K562 (cell line): Measurements from ENCODE around the gene KNDC1.

Experiments
- CBX3 ChIP-seq, 2 experiments: IDR thresholded peaks; 1 replicate in 1 of 2; 2 replicates in 1 of 2; pipeline ENCODE4 v1.6.1; 2012; ENCODE audit warnings: inconsistent platforms in 2 of 2, low read length in 2 of 2, borderline replicate concordance in 1 of 2, control low read depth in 1 of 2
- CTCF ChIP-seq, 3 experiments: IDR thresholded peaks in 2 of 3; conservative IDR thresholded peaks in 1 of 3; 2 replicates each; pipeline ENCODE4 v1.5.1; 2011 to 2012; ENCODE audit warnings: low read length in 3 of 3, mild to moderate bottlenecking in 3 of 3, control low read depth in 2 of 3, improper control_type of control experiment in 1 of 3, inconsistent platforms in 1 of 3, low read depth in 1 of 3, mixed read lengths in 1 of 3, moderate library complexity in 1 of 3; ENCODE audit not compliant: insufficient read depth in 2 of 3
- ELK1 ChIP-seq: sonication (generic); formaldehyde crosslinking; IDR thresholded peaks from 2 replicates; pipeline ENCODE4 v1.8.1; 2022; ENCODE audit warnings: missing genetic modification reagents
- EP300 ChIP-seq: IDR thresholded peaks from 2 replicates; pipeline ENCODE4 v1.6.1; 2012; ENCODE audit warnings: low read length, improper control_type of control experiment
- HDAC6 ChIP-seq: IDR thresholded peaks from 2 replicates; pipeline ENCODE4 v1.6.1; 2012; ENCODE audit warnings: low read depth, mild to moderate bottlenecking, control low read depth, inconsistent platforms, low read length, moderate library complexity
- HDGF ChIP-seq: fragments of 450-650 bp; IDR thresholded peaks from 2 replicates; pipeline ENCODE4 v1.6.1; 2016
- MCM5 ChIP-seq: fragments of 450-650 bp; IDR thresholded peaks from 2 replicates; pipeline ENCODE4 v1.6.1; 2016; ENCODE audit warnings: low read depth
- MIER1 ChIP-seq: fragments of 450-650 bp; IDR thresholded peaks from 2 replicates; pipeline ENCODE4 v1.6.1; 2016; ENCODE audit warnings: antibody characterized with exemption, mild to moderate bottlenecking, low read depth
- MTA1 ChIP-seq: fragments of 450-650 bp; IDR thresholded peaks from 2 replicates; pipeline ENCODE4 v1.6.1; 2017; ENCODE audit warnings: borderline replicate concordance
- MTA3 ChIP-seq: fragments of 450-650 bp; formaldehyde crosslinking; IDR thresholded peaks from 2 replicates; pipeline ENCODE4 v1.6.1; 2017; ENCODE audit warnings: mild to moderate bottlenecking, borderline replicate concordance
- PHF8 ChIP-seq: fragments of 200-600 bp; sonication (generic); IDR thresholded peaks from 2 replicates; pipeline ENCODE4 v1.6.1; 2012; ENCODE audit warnings: mixed run types, mild to moderate bottlenecking, inconsistent platforms, low read length, moderate library complexity, borderline replicate concordance
- POLR2A ChIP-seq: fragments of 450-650 bp; conservative IDR thresholded peaks from 2 replicates; pipeline ENCODE4 v1.6.1; 2016
- POLR2AphosphoS2 ChIP-seq: IDR thresholded peaks from 2 replicates; pipeline ENCODE4 v1.6.1; 2012; ENCODE audit warnings: low read length, improper control_type of control experiment
- ZNF124 ChIP-seq: sonication (generic); formaldehyde crosslinking; IDR thresholded peaks from 2 replicates; pipeline ENCODE4 v1.8.1; 2022; ENCODE audit warnings: missing genetic modification reagents

GRCh38 chr10:133131053-133131452, 29.0 kb upstream of the KNDC1 start:
- TF ChIP-seq HDAC6 = no peak
- no peak for TF ChIP-seq CTCF (IDR thresholded peaks at IDR 0.05 in 2 of 3, conservative IDR thresholded peaks at IDR 0.05 in 1 of 3; ENCODE audit: insufficient read depth in 2 of 3, low read depth in 1 of 3, low read length in 3 of 3)
- no peak for TF ChIP-seq HDGF
- TF ChIP-seq EP300 = no peak
- TF ChIP-seq MTA1 = no peak
- no peak for TF ChIP-seq ZNF124
- no peak for TF ChIP-seq MCM5
- TF ChIP-seq ELK1 = no peak
- TF ChIP-seq POLR2A = no peak
- no peak for TF ChIP-seq PHF8
- no peak for TF ChIP-seq POLR2AphosphoS2
- no peak for TF ChIP-seq MTA3
- no peak for TF ChIP-seq CBX3 (IDR thresholded peaks at IDR 0.05; ENCODE audit: borderline replicate concordance in 1 of 2, low read length in 2 of 2)
- no peak for TF ChIP-seq MIER1
